HepG2 (cell line): ENCODE results near the gene ADGRL3. TPM values are rescaled to one million over a fixed set of nuclear protein-coding genes. Genes with fewer than 3 reads are reported as not detected.

Source experiments
- ATAC-seq: fragments of 200-7000 bp; cut with Tn5 transposase; 3 replicates; pipeline ENCODE4 v1.9.1; 2020; ENCODE audit warnings: mild to moderate bottlenecking, moderate library complexity
- BruUV-seq: library from RNA; stranded (reverse); fragments of 400-500 nt; replicated peaks from 2 replicates; lab custom pipeline; 2021; lab: Mats Ljungman, UMichigan
- CTCF ChIA-PET: fragments of 300-600 bp; formaldehyde crosslinking; extraction: SDS; loops from one replicate; lab custom pipeline; 2021; ENCODE audit warnings: low total read pairs, inconsistent platforms, low intra/inter-chr PET ratio; lab: Yijun Ruan, JAX
- POLR2A ChIA-PET: fragments of 350-600 bp; sonication (Branson Sonifier 250); formaldehyde crosslinking; loops from one replicate; lab custom pipeline; 2020; ENCODE audit warnings: antibody characterized with exemption, inconsistent platforms; lab: Yijun Ruan, JAX
- DNase-seq: peaks from one replicate; pipeline ENCODE4 v3.0.0-alpha.2; 2015; ENCODE audit warnings: low spot score
- FAIRE-seq: peaks from 3 replicates; lab custom pipeline; 2011; peaks lifted over from hg19 to GRCh38; lab: Jason Lieb, UNC
- H2AFZ ChIP-seq: one replicate; pipeline ENCODE4 v1.6.1; 2011; ENCODE audit warnings: low read length, inconsistent platforms
- H3K27ac ChIP-seq: fragments of 300-600 bp; 3 replicates; pipeline ENCODE4 v1.8.0; 2011; ENCODE audit warnings: mixed run types, mild to moderate bottlenecking, mixed read lengths, low read length, inconsistent platforms; ENCODE audit not compliant: insufficient read depth; ENCODE audit errors: extremely low read length
- H3K27me3 ChIP-seq, 2 experiments: fragments of 200-600 bp in 1 of 2; 2 replicates in 1 of 2; 3 replicates in 1 of 2; pipeline versions ENCODE4 v1.6.0 to v1.8.0; 2011; ENCODE audit warnings: low read length in 2 of 2, mild to moderate bottlenecking in 2 of 2, moderate library complexity in 2 of 2, inconsistent platforms in 1 of 2; ENCODE audit not compliant: insufficient read depth in 2 of 2, control insufficient read depth in 1 of 2
- H3K36me3 ChIP-seq, 2 experiments: fragments of 200-600 bp in 1 of 2; replicated peaks in 1 of 2; 2 replicates in 1 of 2; 3 replicates in 1 of 2; pipeline versions ENCODE4 v1.5.1 to v1.8.0; 2011; ENCODE audit warnings: low read length in 2 of 2, inconsistent platforms in 1 of 2; ENCODE audit not compliant: insufficient read depth in 2 of 2, control insufficient read depth in 1 of 2
- H3K4me1 ChIP-seq: 2 replicates; pipeline ENCODE4 v1.5.1; 2012; ENCODE audit warnings: low read length, inconsistent platforms; ENCODE audit not compliant: insufficient read depth
- H3K4me2 ChIP-seq: 2 replicates; pipeline ENCODE4 v1.6.0; 2011; ENCODE audit warnings: low read depth, low read length, inconsistent platforms
- H3K4me3 ChIP-seq, 3 experiments: fragments of 200-600 bp in 1 of 3; sonication (generic), shearing (Covaris generic) in 1 of 3; replicated peaks in 1 of 3; 2 replicates each; pipeline ENCODE4 v1.5.1; 2011 to 2016; ENCODE audit warnings: low read length in 3 of 3, inconsistent platforms in 2 of 3, low read depth in 2 of 3, mild to moderate bottlenecking in 2 of 3, control low read depth in 1 of 3, mixed read lengths in 1 of 3; ENCODE audit not compliant: insufficient read depth in 1 of 3
- H3K79me2 ChIP-seq: one replicate; pipeline ENCODE4 v1.6.1; 2011; ENCODE audit warnings: low read length, inconsistent platforms; ENCODE audit not compliant: insufficient read depth
- H3K9ac ChIP-seq: 2 replicates; pipeline ENCODE4 v1.6.0; 2011; ENCODE audit warnings: mild to moderate bottlenecking, low read depth, low read length, inconsistent platforms; ENCODE audit not compliant: insufficient read depth
- H3K9me3 ChIP-seq: 2 replicates; pipeline ENCODE4 v1.5.1; 2012; ENCODE audit warnings: mild to moderate bottlenecking, low read length
- H4K20me1 ChIP-seq: 2 replicates; pipeline ENCODE4 v1.6.0; 2011; ENCODE audit warnings: inconsistent platforms, mild to moderate bottlenecking, low read length, moderate library complexity; ENCODE audit not compliant: insufficient read depth
- FLYWCH1 ChIP-seq: sonication (generic); formaldehyde crosslinking; IDR thresholded peaks from 2 replicates; pipeline ENCODE4 v1.8.1; 2023; ENCODE audit warnings: mild to moderate bottlenecking, missing genetic modification reagents
- FOXP1 ChIP-seq, 2 experiments: fragments of 450-650 bp in 1 of 2; IDR thresholded peaks; 2 replicates each; pipeline ENCODE4 v1.6.1; 2017 to 2018; ENCODE audit warnings: antibody characterized with exemption in 1 of 2
- HIVEP1 ChIP-seq: sonication (generic); formaldehyde crosslinking; IDR thresholded peaks from 2 replicates; pipeline ENCODE4 v1.4.0; 2020; ENCODE audit warnings: mild to moderate bottlenecking, missing genetic modification reagents
- MAFG ChIP-seq: sonication (generic); formaldehyde crosslinking; IDR thresholded peaks from 2 replicates; pipeline ENCODE4 v1.5.1; 2020; ENCODE audit warnings: mild to moderate bottlenecking, missing genetic modification reagents
- POGZ ChIP-seq: sonication (generic); formaldehyde crosslinking; IDR thresholded peaks from 2 replicates; pipeline ENCODE4 v1.4.0; 2020; ENCODE audit warnings: mild to moderate bottlenecking, missing genetic modification reagents
- PRDM4 ChIP-seq: sonication (generic); formaldehyde crosslinking; IDR thresholded peaks from 2 replicates; pipeline ENCODE4 v1.9.0; 2021; ENCODE audit warnings: missing genetic modification reagents, borderline replicate concordance
- SOX13 ChIP-seq, 3 experiments: fragments of 450-650 bp in 1 of 3; sonication (generic) in 1 of 3; formaldehyde crosslinking in 1 of 3; IDR thresholded peaks in 2 of 3; conservative IDR thresholded peaks in 1 of 3; 2 replicates each; pipeline versions ENCODE4 v1.5.0 to v1.6.1; 2016 to 2020; ENCODE audit warnings: antibody characterized with exemption in 1 of 3, mild to moderate bottlenecking in 1 of 3, missing compliant biosample characterization in 1 of 3, missing genetic modification reagents in 1 of 3, moderate library complexity in 1 of 3
- SP2 ChIP-seq: sonication (generic); formaldehyde crosslinking; IDR thresholded peaks from 2 replicates; pipeline ENCODE4 v1.5.1; 2020; ENCODE audit warnings: mild to moderate bottlenecking, missing genetic modification reagents
- THAP7 ChIP-seq: sonication (generic); formaldehyde crosslinking; IDR thresholded peaks from 2 replicates; pipeline ENCODE4 v1.8.1; 2023; ENCODE audit warnings: mild to moderate bottlenecking, missing genetic modification reagents
- ZBTB14 ChIP-seq: sonication (generic); formaldehyde crosslinking; IDR thresholded peaks from 2 replicates; pipeline ENCODE4 v1.4.0; 2020; ENCODE audit warnings: missing genetic modification reagents
- ZBTB26 ChIP-seq: IDR thresholded peaks from 2 replicates; pipeline ENCODE4 v1.6.1; 2016; ENCODE audit warnings: missing compliant biosample characterization, missing genetic modification reagents, borderline replicate concordance
- ZBTB7A ChIP-seq: sonication (generic); formaldehyde crosslinking; IDR thresholded peaks from 2 replicates; pipeline ENCODE4 v1.8.0; 2022; ENCODE audit warnings: mild to moderate bottlenecking, missing genetic modification reagents
- ZNF232 ChIP-seq: sonication (generic); formaldehyde crosslinking; IDR thresholded peaks from 2 replicates; pipeline ENCODE4 v1.4.0; 2020; ENCODE audit warnings: missing genetic modification reagents, borderline replicate concordance
- ZNF431 ChIP-seq: sonication (generic); formaldehyde crosslinking; IDR thresholded peaks from 2 replicates; pipeline ENCODE4 v1.9.0; 2022; ENCODE audit warnings: missing genetic modification reagents, low read depth, mild to moderate bottlenecking, borderline replicate concordance
- ZNF446 ChIP-seq: sonication (generic); formaldehyde crosslinking; IDR thresholded peaks from 2 replicates; pipeline ENCODE4 v1.5.0; 2020; ENCODE audit warnings: mild to moderate bottlenecking, missing genetic modification reagents
- ZNF549 ChIP-seq: sonication (generic); formaldehyde crosslinking; IDR thresholded peaks from 2 replicates; pipeline ENCODE4 v1.5.0; 2020; ENCODE audit warnings: missing genetic modification reagents
- in situ Hi-C: cut with HindIII; loops from 2 replicates; pipeline ENCODE4 v1.10.0; 2017; ENCODE audit warnings: low pct_unique_long_range_greater_than_20kb; ENCODE audit not compliant: extremely low pct_ligation_motif_present
- intact Hi-C: fragments of 100-400 bp; cut with micrococcal nuclease; formaldehyde crosslinking; loops from one replicate; pipeline ENCODE4 v1.10.0; 2022; ENCODE audit not compliant: unreplicated experiment
- polyA plus RNA-seq, 8 experiments: library from polyadenylated mRNA; depleted of rRNA in 3 of 8; stranded (reverse) in 7 of 8; unstranded in 1 of 8; fragments of >200 nt; fragmentation: Illumina TruSeq in 4 of 8; extraction: Trizol in 4 of 8; gene quantifications; 2 replicates each; pipeline versions ENCODE4 v1.2.1 to v1.2.3, GENCODE V29; 2011 to 2016; ENCODE audit warnings: low read depth in 4 of 8, missing spikeins in 1 of 8, mixed read lengths in 1 of 8; ENCODE audit not compliant: insufficient read depth in 1 of 8
- total RNA-seq, 5 experiments: library from RNA; depleted of rRNA; stranded (reverse); fragments of >200 nt; fragmentation: Illumina TruSeq; extraction: Trizol; gene quantifications; 2 replicates each; pipeline ENCODE4 v1.2.3, GENCODE V29; 2016; ENCODE audit warnings: low read depth in 1 of 5

Gene ADGRL3
- total and polyA plus RNA-seq, 2 of the 13 experiments (the other 11 are each of a cell fraction or from before 2014, with no cell fraction given): 0.04 to 0.05 TPM

GRCh38 chr4:61838072-61838471 is 637.9 kb downstream of the ADGRL3 start:
- Histone ChIP-seq H3K9me3 (no peaks in the 10 kb centered on the region), H3K9ac (no peak overlapping the region), H3K4me1 (no peaks in the 10 kb centered on the region), H3K36me3 (no peaks in the 10 kb centered on the region), H2AFZ (no peak overlapping the region), H3K27me3 (no peaks in the 10 kb centered on the region; a peak in 1 of 5 replicates), H3K79me2 (no peaks in the 10 kb centered on the region), H4K20me1 (no peaks in the 10 kb centered on the region), H3K4me3 (no peak overlapping the region), H3K4me2 (no peak overlapping the region), H3K27ac (no peak overlapping the region)
- ChIA-PET CTCF (no interaction called here), POLR2A (no interaction called here)
- in situ Hi-C loops (no loop called here), intact Hi-C loops (no loop called here)
- ATAC-seq (no peak), FAIRE-seq (no peak), DNase-seq (no peak)
- BruUV-seq: no TSS peak
- TF ChIP-seq ZBTB14 (CRISPR knock-in tag) (no peak), SP2 (CRISPR knock-in tag) (no peak), ZBTB7A (CRISPR knock-in tag) (no peak), PRDM4 (CRISPR knock-in tag) (no peak), HIVEP1 (CRISPR knock-in tag) (no peak), ZNF232 (CRISPR knock-in tag) (no peak), ZNF549 (CRISPR knock-in tag) (no peak), ZNF431 (no peak), POGZ (CRISPR knock-in tag) (no peak), MAFG (CRISPR knock-in tag) (no peak), FLYWCH1 (CRISPR knock-in tag) (no peak), THAP7 (CRISPR knock-in tag) (no peak), ZBTB26 (no peak), SOX13 (IDR thresholded peaks at IDR 0.05) (no peak), SOX13 (CRISPR knock-in tag; conservative IDR thresholded peaks at IDR 0.05 in 1 of 2, IDR thresholded peaks at IDR 0.05 in 1 of 2) (no peak), ZNF446 (no peak), FOXP1 (IDR thresholded peaks at IDR 0.05) (no peak), FOXP1 (CRISPR knock-in tag; IDR thresholded peaks at IDR 0.05) (no peak)
